A549 (cell line): ENCODE results near the gene MUC3A. TPM values are rescaled to one million over a fixed set of nuclear protein-coding genes. Genes with fewer than 3 reads are reported as not detected.
A peak's percentile ranks its signal among the peaks of the same experiment; 100 is the strongest.

Experiments used
- ATAC-seq, 2 experiments: fragments of 200-7000 bp in 1 of 2; fragments of >200 bp in 1 of 2; cut with Nextera tagmentation in 1 of 2; cut with Tn5 transposase in 1 of 2; 3 replicates each; pipeline versions ENCODE4 v1.8.0 to v1.9.1; 2018 to 2020; ENCODE audit warnings: mild to moderate bottlenecking in 1 of 2, moderate library complexity in 1 of 2
- CTCF ChIA-PET: fragments of 300-600 bp; sonication (Branson Sonifier 250); formaldehyde crosslinking; extraction: SDS; loops from one replicate; lab custom pipeline; 2021; ENCODE audit warnings: antibody characterized with exemption, inconsistent platforms; lab: Yijun Ruan, JAX
- POLR2A ChIA-PET: fragments of 350-600 bp; formaldehyde crosslinking; extraction: SDS; loops from one replicate; lab custom pipeline; 2021; ENCODE audit warnings: antibody characterized with exemption, inconsistent platforms; lab: Yijun Ruan, JAX
- DNase-seq, 2 experiments: peaks; one replicate each; pipeline versions ENCODE4 v3.0.0 to v3.0.0-alpha.2; 2011 to 2016; ENCODE audit warnings: low read depth in 1 of 2, low spot score in 1 of 2
- FAIRE-seq: peaks from 2 replicates; lab custom pipeline; 2011; peaks lifted over from hg19 to GRCh38; lab: Jason Lieb, UNC
- H3K27ac ChIP-seq, 2 experiments: fragments of >200 bp; sonication (Bioruptor Twin); formaldehyde crosslinking; 3 replicates each; pipeline ENCODE4 v1.5.1; 2016 to 2017
- H3K4me1 ChIP-seq: fragments of >200 bp; sonication (Bioruptor Twin); formaldehyde crosslinking; 3 replicates; pipeline ENCODE4 v1.6.1; 2016
- H3K4me2 ChIP-seq: fragments of >200 bp; sonication (Bioruptor Twin); formaldehyde crosslinking; 3 replicates; pipeline ENCODE4 v1.6.1; 2016
- H3K4me3 ChIP-seq: fragments of >200 bp; sonication (Bioruptor Twin); formaldehyde crosslinking; 3 replicates; pipeline ENCODE4 v1.5.1; 2016
- H3K9me3 ChIP-seq: fragments of >200 bp; sonication (Bioruptor Twin); formaldehyde crosslinking; 3 replicates; pipeline ENCODE4 v1.6.1; 2016
- EHF ChIP-seq: fragments of 250-450 bp; sonication (Bioruptor Pico); IDR thresholded peaks from 2 replicates; pipeline ENCODE4 v1.5.0; 2020; ENCODE audit warnings: mild to moderate bottlenecking
- FOSL2 ChIP-seq, 2 experiments: fragments of 450-650 bp in 1 of 2; fragments of >200 bp in 1 of 2; sonication (Bioruptor Twin) in 1 of 2; formaldehyde crosslinking; IDR thresholded peaks; 2 replicates each; pipeline versions ENCODE4 v1.5.0 to v1.6.1; 2016 to 2020; ENCODE audit warnings: mild to moderate bottlenecking in 1 of 2, moderate library complexity in 1 of 2
- FOXS1 ChIP-seq: fragments of 250-450 bp; sonication (Bioruptor Pico); IDR thresholded peaks from 2 replicates; pipeline ENCODE4 v1.5.0; 2020; ENCODE audit warnings: mild to moderate bottlenecking, moderate library complexity
- HOXA7 ChIP-seq: fragments of 250-450 bp; sonication (Bioruptor Pico); IDR thresholded peaks from 2 replicates; pipeline ENCODE4 v1.5.0; 2020; ENCODE audit warnings: mild to moderate bottlenecking, moderate library complexity
- HOXB13 ChIP-seq: fragments of 250-450 bp; sonication (Bioruptor Pico); IDR thresholded peaks from 2 replicates; pipeline ENCODE4 v1.5.0; 2020; ENCODE audit warnings: low read depth, mild to moderate bottlenecking, moderate library complexity
- KDM5A ChIP-seq: fragments of 200-600 bp; sonication (generic); IDR thresholded peaks from 2 replicates; pipeline ENCODE4 v1.6.1; 2016; ENCODE audit warnings: antibody characterized with exemption, mild to moderate bottlenecking
- MAFK ChIP-seq: fragments of 450-650 bp; IDR thresholded peaks from 2 replicates; pipeline ENCODE4 v1.6.1; 2014; ENCODE audit not compliant: partially characterized antibody
- MAX ChIP-seq: IDR thresholded peaks from 2 replicates; pipeline ENCODE4 v1.6.1; 2012
- NFE2L2 ChIP-seq: fragments of 150-350 bp; conservative IDR thresholded peaks from 2 replicates; pipeline ENCODE4 v1.6.1; 2014; ENCODE audit warnings: low read length
- PHF8 ChIP-seq: fragments of 200-600 bp; sonication (generic); IDR thresholded peaks from 2 replicates; pipeline ENCODE4 v1.6.1; 2016; ENCODE audit warnings: low read depth, mild to moderate bottlenecking, antibody characterized with exemption, moderate library complexity, borderline replicate concordance
- RAD21 ChIP-seq, 2 experiments: fragments of >200 bp in 1 of 2; sonication (Bioruptor Twin) in 1 of 2; formaldehyde crosslinking in 1 of 2; IDR thresholded peaks in 1 of 2; conservative IDR thresholded peaks in 1 of 2; 2 replicates in 1 of 2; 3 replicates in 1 of 2; pipeline ENCODE4 v1.6.1; 2012 to 2018; ENCODE audit warnings: inconsistent platforms in 1 of 2
- RARB ChIP-seq: fragments of 250-450 bp; sonication (Bioruptor Pico); IDR thresholded peaks from 2 replicates; pipeline ENCODE4 v1.8.0; 2021; ENCODE audit warnings: mild to moderate bottlenecking, moderate library complexity
- SMC3 ChIP-seq: fragments of >200 bp; sonication (Bioruptor Twin); formaldehyde crosslinking; IDR thresholded peaks from 3 replicates; pipeline ENCODE4 v1.6.1; 2018; ENCODE audit warnings: inconsistent platforms
- ZC3H11A ChIP-seq: fragments of 450-650 bp; IDR thresholded peaks from 2 replicates; pipeline ENCODE4 v1.6.1; 2014; ENCODE audit warnings: antibody characterized with exemption, mild to moderate bottlenecking
- ZFP36 ChIP-seq: fragments of 450-650 bp; IDR thresholded peaks from 2 replicates; pipeline ENCODE4 v1.6.1; 2014; ENCODE audit warnings: borderline replicate concordance; ENCODE audit not compliant: partially characterized antibody
- ZSCAN20 ChIP-seq: fragments of 250-450 bp; sonication (Bioruptor Pico); IDR thresholded peaks from 2 replicates; pipeline ENCODE4 v1.8.0; 2022; ENCODE audit warnings: mild to moderate bottlenecking, moderate library complexity
- WGBS: methylation state at CpG from one replicate; pipeline ENCODE4 v1.1.6; 2017; ENCODE audit errors: missing lambda C conversion rate; 5-methylcytosine and 5-hydroxymethylcytosine counted together
- polyA minus RNA-seq: library from RNA; depleted of rRNA, polyadenylated mRNA; stranded (reverse); fragments of >200 nt; gene quantifications from 2 replicates; pipeline ENCODE4 v1.2.3, GENCODE V29; 2011; rRNA and poly(A)+ RNA removed
- polyA plus RNA-seq, 4 experiments: library from polyadenylated mRNA; depleted of rRNA in 3 of 4; stranded (reverse); fragments of >200 nt; fragmentation: RNase III in 1 of 4; extraction: RNeasy Plus Mini Kit Qiagen cat#74134 plus additional on column Dnase treatment in 1 of 4; gene quantifications; 2 replicates in 3 of 4; 3 replicates in 1 of 4; pipeline ENCODE4 v1.2.3, GENCODE V29; 2011 to 2017
- TF ChIP-seq, protein P1 (sequence below): fragments of 150-350 bp; IDR thresholded peaks from 2 replicates; pipeline ENCODE4 v1.6.1; 2014; ENCODE audit warnings: low read depth, mild to moderate bottlenecking, low read length
- TF ChIP-seq, protein P2 (sequence below): fragments of 200-600 bp; sonication (generic); IDR thresholded peaks from 2 replicates; pipeline ENCODE4 v1.6.1; 2016; ENCODE audit warnings: antibody characterized with exemption, mild to moderate bottlenecking, moderate library complexity
- TF ChIP-seq, protein P3 (sequence below): fragments of >200 bp; sonication (Bioruptor Twin); formaldehyde crosslinking; IDR thresholded peaks from 2 replicates; pipeline ENCODE4 v1.6.1; 2016
- TF ChIP-seq, protein P4 (sequence below): fragments of >200 bp; sonication (Bioruptor Twin); formaldehyde crosslinking; IDR thresholded peaks from 3 replicates; pipeline ENCODE4 v1.5.1; 2016

The MUC3A gene, protein sequence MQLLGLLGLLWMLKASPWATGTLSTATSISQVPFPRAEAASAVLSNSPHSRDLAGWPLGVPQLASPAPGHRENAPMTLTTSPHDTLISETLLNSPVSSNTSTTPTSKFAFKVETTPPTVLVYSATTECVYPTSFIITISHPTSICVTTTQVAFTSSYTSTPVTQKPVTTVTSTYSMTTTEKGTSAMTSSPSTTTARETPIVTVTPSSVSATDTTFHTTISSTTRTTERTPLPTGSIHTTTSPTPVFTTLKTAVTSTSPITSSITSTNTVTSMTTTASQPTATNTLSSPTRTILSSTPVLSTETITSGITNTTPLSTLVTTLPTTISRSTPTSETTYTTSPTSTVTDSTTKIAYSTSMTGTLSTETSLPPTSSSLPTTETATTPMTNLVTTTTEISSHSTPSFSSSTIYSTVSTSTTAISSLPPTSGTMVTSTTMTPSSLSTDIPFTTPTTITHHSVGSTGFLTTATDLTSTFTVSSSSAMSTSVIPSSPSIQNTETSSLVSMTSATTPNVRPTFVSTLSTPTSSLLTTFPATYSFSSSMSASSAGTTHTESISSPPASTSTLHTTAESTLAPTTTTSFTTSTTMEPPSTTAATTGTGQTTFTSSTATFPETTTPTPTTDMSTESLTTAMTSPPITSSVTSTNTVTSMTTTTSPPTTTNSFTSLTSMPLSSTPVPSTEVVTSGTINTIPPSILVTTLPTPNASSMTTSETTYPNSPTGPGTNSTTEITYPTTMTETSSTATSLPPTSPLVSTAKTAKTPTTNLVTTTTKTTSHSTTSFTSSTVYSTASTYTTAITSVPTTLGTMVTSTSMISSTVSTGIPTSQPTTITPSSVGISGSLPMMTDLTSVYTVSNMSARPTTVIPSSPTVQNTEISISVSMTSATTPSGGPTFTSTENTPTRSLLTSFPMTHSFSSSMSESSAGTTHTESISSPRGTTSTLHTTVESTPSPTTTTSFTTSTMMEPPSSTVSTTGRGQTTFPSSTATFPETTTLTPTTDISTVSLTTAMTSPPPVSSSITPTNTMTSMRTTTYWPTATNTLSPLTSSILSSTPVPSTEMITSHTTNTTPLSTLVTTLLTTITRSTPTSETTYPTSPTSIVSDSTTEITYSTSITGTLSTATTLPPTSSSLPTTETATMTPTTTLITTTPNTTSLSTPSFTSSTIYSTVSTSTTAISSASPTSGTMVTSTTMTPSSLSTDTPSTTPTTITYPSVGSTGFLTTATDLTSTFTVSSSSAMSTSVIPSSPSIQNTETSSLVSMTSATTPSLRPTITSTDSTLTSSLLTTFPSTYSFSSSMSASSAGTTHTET (N-terminal part only)
- polyA plus RNA-seq (2011; rRNA removed): 4.0 and 4.4 TPM in 2 replicates
- polyA plus RNA-seq (2012; cell fraction: cytosol; rRNA removed): 14.4 and 16.7 TPM in 2 replicates
- polyA plus RNA-seq (2012; cell fraction: nucleus; rRNA removed): 12.0 and 15.4 TPM in 2 replicates
- 6.9 to 8.1 TPM (median 7.3 TPM) in 3 replicates for polyA plus RNA-seq (2017; fragmentation: RNase III; extraction: RNeasy Plus Mini Kit Qiagen cat#74134 plus additional on column Dnase treatment)
- polyA minus RNA-seq: 5.3 and 5.7 TPM in 2 replicates

DNA sequence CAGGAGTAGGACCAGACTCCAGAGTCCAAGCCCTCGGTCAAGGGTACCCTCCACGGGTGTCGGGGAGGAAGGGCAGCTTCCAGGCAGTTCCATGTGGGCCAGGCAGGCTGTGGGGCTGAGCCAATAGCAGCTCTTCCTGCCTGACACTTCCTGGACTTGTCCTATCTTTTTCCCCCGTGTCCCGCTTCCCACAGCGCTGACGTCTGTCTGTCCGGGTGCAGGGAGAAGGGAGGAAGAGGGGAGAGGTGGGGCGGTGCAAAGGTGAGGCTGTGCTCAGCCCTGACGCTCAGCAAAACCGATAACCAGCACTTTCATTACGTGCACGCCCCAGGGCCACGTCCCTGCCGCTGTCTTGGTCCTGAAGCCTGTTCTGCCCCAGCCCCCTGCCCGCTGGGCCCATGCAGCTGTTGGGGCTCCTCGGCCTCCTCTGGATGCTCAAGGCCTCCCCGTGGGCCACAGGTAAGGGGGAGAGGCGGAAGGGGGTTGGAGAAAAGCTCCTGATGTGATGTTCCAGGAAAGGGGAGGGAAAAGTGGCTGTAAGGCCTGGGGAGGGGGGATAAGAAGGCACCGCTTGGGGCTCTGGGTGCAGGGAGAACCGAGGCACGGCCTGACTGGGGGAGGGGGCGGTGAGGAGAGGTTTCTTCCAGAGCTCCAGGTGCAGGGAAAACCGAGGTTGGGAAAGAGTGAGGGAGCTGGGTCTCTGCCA, at the start of gene MUC3A:
TSS of gene MUC3A (plus strand) at position 308 of the 706 bp plus-strand sequence. CDS start at position 399, 91 bp downstream.
- ChIA-PET CTCF (interaction anchor here (0.9 to 3.1 kb wide), 4 partner anchors 11 to 110 kb away, joined by 3 to 17 read pairs (median 6); no protein-coding TSS in a partner anchor), POLR2A (no interaction called here)
- peaks cover 4% of the 10 kb centered on the region; the same call in 2 of the 3 replicates for H3K9me3 ChIP-seq
- TF ChIP-seq, protein P1, sequence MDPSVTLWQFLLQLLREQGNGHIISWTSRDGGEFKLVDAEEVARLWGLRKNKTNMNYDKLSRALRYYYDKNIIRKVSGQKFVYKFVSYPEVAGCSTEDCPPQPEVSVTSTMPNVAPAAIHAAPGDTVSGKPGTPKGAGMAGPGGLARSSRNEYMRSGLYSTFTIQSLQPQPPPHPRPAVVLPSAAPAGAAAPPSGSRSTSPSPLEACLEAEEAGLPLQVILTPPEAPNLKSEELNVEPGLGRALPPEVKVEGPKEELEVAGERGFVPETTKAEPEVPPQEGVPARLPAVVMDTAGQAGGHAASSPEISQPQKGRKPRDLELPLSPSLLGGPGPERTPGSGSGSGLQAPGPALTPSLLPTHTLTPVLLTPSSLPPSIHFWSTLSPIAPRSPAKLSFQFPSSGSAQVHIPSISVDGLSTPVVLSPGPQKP: no peak
- TF ChIP-seq KDM5A (no peak), ZSCAN20 (CRISPR knock-in tag) (no peak), FOXS1 (CRISPR knock-in tag) (no peak), ZC3H11A (no peak), SMC3 (no peak), PHF8 (no peak), HOXB13 (CRISPR knock-in tag) (no peak), RARB (CRISPR knock-in tag) (no peak), ZFP36 (no peak), FOSL2 (IDR thresholded peaks at IDR 0.05) (no peak), FOSL2 (CRISPR knock-in tag; IDR thresholded peaks at IDR 0.05) (no peak), EHF (CRISPR knock-in tag) (no peak), MAFK (no peak), MAX (no peak), RAD21 (conservative IDR thresholded peaks at IDR 0.05 in 1 of 2, IDR thresholded peaks at IDR 0.05 in 1 of 2) (no peak), NFE2L2 (no peak), HOXA7 (CRISPR knock-in tag) (no peak)
- TF ChIP-seq, protein P2, sequence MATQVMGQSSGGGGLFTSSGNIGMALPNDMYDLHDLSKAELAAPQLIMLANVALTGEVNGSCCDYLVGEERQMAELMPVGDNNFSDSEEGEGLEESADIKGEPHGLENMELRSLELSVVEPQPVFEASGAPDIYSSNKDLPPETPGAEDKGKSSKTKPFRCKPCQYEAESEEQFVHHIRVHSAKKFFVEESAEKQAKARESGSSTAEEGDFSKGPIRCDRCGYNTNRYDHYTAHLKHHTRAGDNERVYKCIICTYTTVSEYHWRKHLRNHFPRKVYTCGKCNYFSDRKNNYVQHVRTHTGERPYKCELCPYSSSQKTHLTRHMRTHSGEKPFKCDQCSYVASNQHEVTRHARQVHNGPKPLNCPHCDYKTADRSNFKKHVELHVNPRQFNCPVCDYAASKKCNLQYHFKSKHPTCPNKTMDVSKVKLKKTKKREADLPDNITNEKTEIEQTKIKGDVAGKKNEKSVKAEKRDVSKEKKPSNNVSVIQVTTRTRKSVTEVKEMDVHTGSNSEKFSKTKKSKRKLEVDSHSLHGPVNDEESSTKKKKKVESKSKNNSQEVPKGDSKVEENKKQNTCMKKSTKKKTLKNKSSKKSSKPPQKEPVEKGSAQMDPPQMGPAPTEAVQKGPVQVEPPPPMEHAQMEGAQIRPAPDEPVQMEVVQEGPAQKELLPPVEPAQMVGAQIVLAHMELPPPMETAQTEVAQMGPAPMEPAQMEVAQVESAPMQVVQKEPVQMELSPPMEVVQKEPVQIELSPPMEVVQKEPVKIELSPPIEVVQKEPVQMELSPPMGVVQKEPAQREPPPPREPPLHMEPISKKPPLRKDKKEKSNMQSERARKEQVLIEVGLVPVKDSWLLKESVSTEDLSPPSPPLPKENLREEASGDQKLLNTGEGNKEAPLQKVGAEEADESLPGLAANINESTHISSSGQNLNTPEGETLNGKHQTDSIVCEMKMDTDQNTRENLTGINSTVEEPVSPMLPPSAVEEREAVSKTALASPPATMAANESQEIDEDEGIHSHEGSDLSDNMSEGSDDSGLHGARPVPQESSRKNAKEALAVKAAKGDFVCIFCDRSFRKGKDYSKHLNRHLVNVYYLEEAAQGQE: no peak
- TF ChIP-seq, protein P3, sequence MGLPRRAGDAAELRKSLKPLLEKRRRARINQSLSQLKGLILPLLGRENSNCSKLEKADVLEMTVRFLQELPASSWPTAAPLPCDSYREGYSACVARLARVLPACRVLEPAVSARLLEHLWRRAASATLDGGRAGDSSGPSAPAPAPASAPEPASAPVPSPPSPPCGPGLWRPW: no peak
- TF ChIP-seq, protein P4, sequence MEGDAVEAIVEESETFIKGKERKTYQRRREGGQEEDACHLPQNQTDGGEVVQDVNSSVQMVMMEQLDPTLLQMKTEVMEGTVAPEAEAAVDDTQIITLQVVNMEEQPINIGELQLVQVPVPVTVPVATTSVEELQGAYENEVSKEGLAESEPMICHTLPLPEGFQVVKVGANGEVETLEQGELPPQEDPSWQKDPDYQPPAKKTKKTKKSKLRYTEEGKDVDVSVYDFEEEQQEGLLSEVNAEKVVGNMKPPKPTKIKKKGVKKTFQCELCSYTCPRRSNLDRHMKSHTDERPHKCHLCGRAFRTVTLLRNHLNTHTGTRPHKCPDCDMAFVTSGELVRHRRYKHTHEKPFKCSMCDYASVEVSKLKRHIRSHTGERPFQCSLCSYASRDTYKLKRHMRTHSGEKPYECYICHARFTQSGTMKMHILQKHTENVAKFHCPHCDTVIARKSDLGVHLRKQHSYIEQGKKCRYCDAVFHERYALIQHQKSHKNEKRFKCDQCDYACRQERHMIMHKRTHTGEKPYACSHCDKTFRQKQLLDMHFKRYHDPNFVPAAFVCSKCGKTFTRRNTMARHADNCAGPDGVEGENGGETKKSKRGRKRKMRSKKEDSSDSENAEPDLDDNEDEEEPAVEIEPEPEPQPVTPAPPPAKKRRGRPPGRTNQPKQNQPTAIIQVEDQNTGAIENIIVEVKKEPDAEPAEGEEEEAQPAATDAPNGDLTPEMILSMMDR: no peak
- no peak within 1 kb of the TSS for H3K4me2 ChIP-seq
- no peak for FAIRE-seq
- no peak within 1 kb of the TSS for H3K4me3 ChIP-seq
- ATAC-seq: peak in 1 of 2 experiments; percentile 19; a peak in 1 of 6 replicates
- no peaks in the 10 kb centered on the region for H3K4me1 ChIP-seq
- 40% methylated on average over 24 of the region's 24 CpGs for WGBS
- DNase-seq: no peak
- H3K27ac ChIP-seq: no peak within 1 kb of the TSS
